HG02943 (cell line): ENCODE data around the gene FGR.

Experiments used
- ATAC-seq: cut with Tn5 transposase; IDR thresholded peaks from one replicate; pipeline ENCODE4 v1.9.1; 2021; ENCODE audit warnings: mild to moderate bottlenecking, low read depth, moderate library complexity; ENCODE audit not compliant: unreplicated experiment

FGR gene

GRCh38 chr1:27590917-27591508 lies 44.0 kb downstream of the FGR start:
- ATAC-seq, result no peak

- no peak for ATAC-seq
Measured at GRCh38 chr1:27589841-27590426, 45.1 kb downstream of the FGR start.

- no peak for ATAC-seq
Measured at GRCh38 chr1:27589441-27589840, 45.5 kb downstream of the FGR start.

GRCh38 chr1:27588256-27589232 lies 46.4 kb downstream of the FGR start:
- ATAC-seq, result no peak

GRCh38 chr1:27585684-27586083 lies 49.3 kb downstream of the FGR start:
- ATAC-seq, result no peak

GRCh38 chr1:27584453-27584852 lies 50.5 kb downstream of the FGR start:
- ATAC-seq, result no peak

- no peak for ATAC-seq
Measured at GRCh38 chr1:27583479-27583878, 51.5 kb downstream of the FGR start.

GRCh38 chr1:27581823-27582243 lies 53.2 kb downstream of the FGR start:
- ATAC-seq, result no peak

GRCh38 chr1:27577504-27578188 lies 57.3 kb downstream of the FGR start:
- ATAC-seq, result no peak

- ATAC-seq, result no peak
Measured at GRCh38 chr1:27576806-27577227, 58.2 kb downstream of the FGR start.

- no peak for ATAC-seq
Measured at GRCh38 chr1:27575840-27576331, 59.1 kb downstream of the FGR start.

GRCh38 chr1:27574871-27575831 lies 59.8 kb downstream of the FGR start:
- no peak for ATAC-seq

GRCh38 chr1:27574001-27574781 lies 60.8 kb downstream of the FGR start:
- ATAC-seq, result no peak

- no peak for ATAC-seq
Measured at GRCh38 chr1:27572679-27573426, 62.1 kb downstream of the FGR start.

- ATAC-seq, result no peak
Measured at GRCh38 chr1:27572019-27572678, 62.8 kb downstream of the FGR start.

GRCh38 chr1:27571439-27572018 lies 63.5 kb downstream of the FGR start:
- no peak for ATAC-seq

- no peak for ATAC-seq
Measured at GRCh38 chr1:27570784-27571183, 64.2 kb downstream of the FGR start.
